GM10266 (cell line): Measurements from ENCODE around the gene RIC3.

Source experiments
- DNase-seq: peaks from one replicate; pipeline ENCODE4 v3.0.0; 2012; ENCODE audit errors: extremely low spot score
- CTCF ChIP-seq: IDR thresholded peaks from 2 replicates; pipeline ENCODE4 v1.5.1; 2012; ENCODE audit warnings: mild to moderate bottlenecking, low read depth; ENCODE audit not compliant: control insufficient read depth, insufficient read depth; ENCODE audit errors: missing control alignments

The RIC3 gene

GRCh38 chr11:8190431-8190830 lies 21.6 kb upstream of the RIC3 start:
- DNase-seq: no peak
- no peak for TF ChIP-seq CTCF

- DNase-seq: no peak
- no peak for TF ChIP-seq CTCF
These were observed 17.6 kb upstream of the RIC3 start for GRCh38 chr11:8186429-8186828.

DNA sequence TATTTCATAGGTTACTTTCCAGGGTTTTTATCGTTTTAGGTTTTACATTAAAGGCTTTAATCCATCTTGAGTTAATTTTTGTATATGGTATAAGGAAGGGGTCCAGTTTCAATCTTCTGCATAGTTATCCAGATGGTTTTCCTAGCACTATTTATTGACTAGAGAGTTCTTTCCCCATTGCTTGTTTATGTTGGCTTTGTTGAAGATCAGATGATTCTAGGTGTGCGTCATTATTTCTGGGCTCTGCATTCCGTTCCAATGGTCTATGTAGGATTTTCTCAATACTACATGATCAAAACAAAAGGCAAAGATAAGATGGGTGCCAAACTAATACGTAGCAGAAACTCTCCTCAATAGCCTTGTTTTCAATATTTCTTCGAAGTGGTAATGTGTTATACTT lies 14.3 kb upstream of the RIC3 start:
- TF ChIP-seq CTCF: no peak
- no peak for DNase-seq

DNA sequence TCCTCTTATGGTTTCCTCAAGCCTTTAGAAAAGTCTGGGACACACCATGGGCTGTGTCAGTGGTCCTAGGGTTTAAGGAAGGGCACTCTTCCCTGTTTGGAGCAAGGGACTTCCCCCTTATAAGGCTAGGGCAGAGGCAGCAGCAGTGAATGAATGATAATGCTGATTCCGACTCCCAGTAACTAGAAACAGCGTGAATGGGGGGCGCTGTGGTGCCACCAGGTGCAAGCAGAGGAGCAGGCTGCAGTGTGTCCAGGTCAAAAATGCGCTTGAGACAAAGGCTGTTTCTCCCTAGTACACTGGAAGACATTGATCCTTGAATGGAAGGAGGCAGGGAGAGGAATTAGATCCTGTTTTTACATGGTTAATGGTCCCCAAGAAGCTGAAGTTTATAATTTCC lies 11.6 kb upstream of the RIC3 start:
- no peak for DNase-seq
- no peak for TF ChIP-seq CTCF

- no peak for TF ChIP-seq CTCF
- no peak for DNase-seq
These were observed 9.5 kb upstream of the RIC3 start for GRCh38 chr11:8178297-8178696.

DNA sequence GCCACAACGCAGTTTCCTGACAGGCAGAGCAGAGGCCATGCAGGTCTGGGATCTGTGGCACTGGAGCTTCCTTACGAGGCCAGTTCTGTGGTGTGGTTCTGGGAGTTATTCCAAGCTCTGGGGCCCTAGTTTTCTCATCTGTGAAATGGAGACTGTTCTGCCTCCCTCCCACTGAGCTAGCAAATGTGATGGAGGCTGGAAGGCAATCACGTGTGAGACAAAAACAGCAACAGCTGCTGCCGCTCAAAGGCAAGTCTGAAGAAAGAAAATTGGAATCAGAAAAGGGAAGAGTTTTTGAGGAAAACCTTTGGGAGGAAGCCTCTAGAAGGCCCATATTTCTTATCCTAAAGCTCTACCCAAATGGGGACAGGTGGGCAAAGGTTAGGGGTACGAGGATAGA lies 8.3 kb upstream of the RIC3 start:
- TF ChIP-seq CTCF: no peak
- DNase-seq: no peak

DNA sequence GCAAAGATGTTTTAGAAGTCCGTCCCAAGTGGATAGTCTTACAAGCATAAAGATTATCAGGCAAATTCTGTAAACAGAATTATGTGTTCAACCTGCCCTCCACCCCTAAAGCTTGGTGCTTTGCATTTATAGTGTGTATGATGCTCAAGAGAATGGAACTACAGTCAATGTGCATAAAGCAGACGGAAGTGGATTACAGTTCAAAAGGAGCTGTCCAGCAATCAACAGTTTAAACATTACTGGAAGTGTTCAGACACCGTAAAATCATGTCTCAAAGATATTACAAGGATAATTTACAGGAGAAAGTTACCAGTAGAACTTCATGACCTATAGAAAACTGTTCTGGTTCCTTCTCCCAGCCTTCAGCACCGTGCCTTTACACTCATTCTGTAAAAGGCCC lies 1.0 kb downstream of the RIC3 start:
- no peak for DNase-seq
- no peak for TF ChIP-seq CTCF
